HepG2 (cell line): ENCODE measurements around the gene OR52E1. TPM values are rescaled to one million over a fixed set of nuclear protein-coding genes. Genes with fewer than 3 reads are reported as not detected.

ENCODE experiments used
- ATAC-seq: fragments of 200-7000 bp; cut with Tn5 transposase; 3 replicates; pipeline ENCODE4 v1.9.1; 2020; ENCODE audit warnings: mild to moderate bottlenecking, moderate library complexity
- BruUV-seq: library from RNA; stranded (reverse); fragments of 400-500 nt; replicated peaks from 2 replicates; lab custom pipeline; 2021; lab: Mats Ljungman, UMichigan
- CTCF ChIA-PET: fragments of 300-600 bp; formaldehyde crosslinking; extraction: SDS; loops from one replicate; lab custom pipeline; 2021; ENCODE audit warnings: low total read pairs, inconsistent platforms, low intra/inter-chr PET ratio; lab: Yijun Ruan, JAX
- POLR2A ChIA-PET: fragments of 350-600 bp; sonication (Branson Sonifier 250); formaldehyde crosslinking; loops from one replicate; lab custom pipeline; 2020; ENCODE audit warnings: antibody characterized with exemption, inconsistent platforms; lab: Yijun Ruan, JAX
- DNase-seq: peaks from one replicate; pipeline ENCODE4 v3.0.0-alpha.2; 2015; ENCODE audit warnings: low spot score
- FAIRE-seq: peaks from 3 replicates; lab custom pipeline; 2011; peaks lifted over from hg19 to GRCh38; lab: Jason Lieb, UNC
- H2AFZ ChIP-seq: one replicate; pipeline ENCODE4 v1.6.1; 2011; ENCODE audit warnings: low read length, inconsistent platforms
- H3K27ac ChIP-seq: fragments of 300-600 bp; 3 replicates; pipeline ENCODE4 v1.8.0; 2011; ENCODE audit warnings: mixed run types, mild to moderate bottlenecking, mixed read lengths, low read length, inconsistent platforms; ENCODE audit not compliant: insufficient read depth; ENCODE audit errors: extremely low read length
- H3K27me3 ChIP-seq, 2 experiments: fragments of 200-600 bp in 1 of 2; 2 replicates in 1 of 2; 3 replicates in 1 of 2; pipeline versions ENCODE4 v1.6.0 to v1.8.0; 2011; ENCODE audit warnings: low read length in 2 of 2, mild to moderate bottlenecking in 2 of 2, moderate library complexity in 2 of 2, inconsistent platforms in 1 of 2; ENCODE audit not compliant: insufficient read depth in 2 of 2, control insufficient read depth in 1 of 2
- H3K36me3 ChIP-seq, 2 experiments: fragments of 200-600 bp in 1 of 2; replicated peaks in 1 of 2; 2 replicates in 1 of 2; 3 replicates in 1 of 2; pipeline versions ENCODE4 v1.5.1 to v1.8.0; 2011; ENCODE audit warnings: low read length in 2 of 2, inconsistent platforms in 1 of 2; ENCODE audit not compliant: insufficient read depth in 2 of 2, control insufficient read depth in 1 of 2
- H3K4me1 ChIP-seq: 2 replicates; pipeline ENCODE4 v1.5.1; 2012; ENCODE audit warnings: low read length, inconsistent platforms; ENCODE audit not compliant: insufficient read depth
- H3K4me2 ChIP-seq: 2 replicates; pipeline ENCODE4 v1.6.0; 2011; ENCODE audit warnings: low read depth, low read length, inconsistent platforms
- H3K4me3 ChIP-seq, 3 experiments: fragments of 200-600 bp in 1 of 3; sonication (generic), shearing (Covaris generic) in 1 of 3; replicated peaks in 1 of 3; 2 replicates each; pipeline ENCODE4 v1.5.1; 2011 to 2016; ENCODE audit warnings: low read length in 3 of 3, inconsistent platforms in 2 of 3, low read depth in 2 of 3, mild to moderate bottlenecking in 2 of 3, control low read depth in 1 of 3, mixed read lengths in 1 of 3; ENCODE audit not compliant: insufficient read depth in 1 of 3
- H3K79me2 ChIP-seq: one replicate; pipeline ENCODE4 v1.6.1; 2011; ENCODE audit warnings: low read length, inconsistent platforms; ENCODE audit not compliant: insufficient read depth
- H3K9ac ChIP-seq: 2 replicates; pipeline ENCODE4 v1.6.0; 2011; ENCODE audit warnings: mild to moderate bottlenecking, low read depth, low read length, inconsistent platforms; ENCODE audit not compliant: insufficient read depth
- H3K9me3 ChIP-seq: 2 replicates; pipeline ENCODE4 v1.5.1; 2012; ENCODE audit warnings: mild to moderate bottlenecking, low read length
- H4K20me1 ChIP-seq: 2 replicates; pipeline ENCODE4 v1.6.0; 2011; ENCODE audit warnings: inconsistent platforms, mild to moderate bottlenecking, low read length, moderate library complexity; ENCODE audit not compliant: insufficient read depth
- DBP ChIP-seq: sonication (generic); formaldehyde crosslinking; IDR thresholded peaks from 2 replicates; pipeline ENCODE4 v1.4.0; 2020; ENCODE audit warnings: missing genetic modification reagents; ENCODE audit errors: not compliant biosample characterization
- IRF1 ChIP-seq: sonication (generic); formaldehyde crosslinking; IDR thresholded peaks from 2 replicates; pipeline ENCODE4 v1.4.0; 2020; ENCODE audit warnings: low read depth, mild to moderate bottlenecking, missing genetic modification reagents
- MAFF ChIP-seq: IDR thresholded peaks from 2 replicates; pipeline ENCODE4 v1.6.1; 2011; ENCODE audit warnings: low read depth, low read length, improper control_type of control experiment
- MYPOP ChIP-seq: sonication (generic); formaldehyde crosslinking; IDR thresholded peaks from 2 replicates; pipeline ENCODE4 v1.8.1; 2023; ENCODE audit warnings: mild to moderate bottlenecking, moderate library complexity, missing genetic modification reagents
- MZF1 ChIP-seq: sonication (generic); formaldehyde crosslinking; IDR thresholded peaks from 2 replicates; pipeline ENCODE4 v1.8.1; 2023; ENCODE audit warnings: mild to moderate bottlenecking, missing genetic modification reagents, borderline replicate concordance
- TCF12 ChIP-seq, 2 experiments: fragments of 450-650 bp in 1 of 2; sonication (generic) in 1 of 2; formaldehyde crosslinking in 1 of 2; IDR thresholded peaks; 2 replicates each; pipeline versions ENCODE4 v1.6.1 to v1.8.0; 2017 to 2022; ENCODE audit warnings: antibody characterized with exemption in 1 of 2, mild to moderate bottlenecking in 1 of 2, missing genetic modification reagents in 1 of 2, moderate library complexity in 1 of 2
- YY1 ChIP-seq: IDR thresholded peaks from 2 replicates; pipeline ENCODE4 v1.6.1; 2011; ENCODE audit warnings: low read length, low read depth, moderate library complexity, mild to moderate bottlenecking; ENCODE audit not compliant: insufficient read depth, insufficient replicate concordance
- ZGPAT ChIP-seq: IDR thresholded peaks from 2 replicates; pipeline ENCODE4 v1.6.1; 2016; ENCODE audit warnings: mild to moderate bottlenecking
- ZNF883 ChIP-seq: sonication (generic); formaldehyde crosslinking; IDR thresholded peaks from 2 replicates; pipeline ENCODE4 v1.5.1; 2020; ENCODE audit warnings: mild to moderate bottlenecking, missing genetic modification reagents; ENCODE audit errors: not compliant biosample characterization
- WGBS: methylation state at CpG from one replicate; pipeline ENCODE4 v1.1.6; 2017; ENCODE audit warnings: low lambda C conversion rate; 5-methylcytosine and 5-hydroxymethylcytosine counted together
- in situ Hi-C: cut with HindIII; loops from 2 replicates; pipeline ENCODE4 v1.10.0; 2017; ENCODE audit warnings: low pct_unique_long_range_greater_than_20kb; ENCODE audit not compliant: extremely low pct_ligation_motif_present
- intact Hi-C: fragments of 100-400 bp; cut with micrococcal nuclease; formaldehyde crosslinking; loops from one replicate; pipeline ENCODE4 v1.10.0; 2022; ENCODE audit not compliant: unreplicated experiment
- polyA plus RNA-seq, 8 experiments: library from polyadenylated mRNA; depleted of rRNA in 3 of 8; stranded (reverse) in 7 of 8; unstranded in 1 of 8; fragments of >200 nt; fragmentation: Illumina TruSeq in 4 of 8; extraction: Trizol in 4 of 8; gene quantifications; 2 replicates each; pipeline versions ENCODE4 v1.2.1 to v1.2.3, GENCODE V29; 2011 to 2016; ENCODE audit warnings: low read depth in 4 of 8, missing spikeins in 1 of 8, mixed read lengths in 1 of 8; ENCODE audit not compliant: insufficient read depth in 1 of 8
- total RNA-seq, 5 experiments: library from RNA; depleted of rRNA; stranded (reverse); fragments of >200 nt; fragmentation: Illumina TruSeq; extraction: Trizol; gene quantifications; 2 replicates each; pipeline ENCODE4 v1.2.3, GENCODE V29; 2016; ENCODE audit warnings: low read depth in 1 of 5
- TF ChIP-seq, protein P1 (sequence below): sonication (generic); formaldehyde crosslinking; IDR thresholded peaks from 2 replicates; pipeline ENCODE4 v1.4.0; 2020; ENCODE audit warnings: missing genetic modification reagents
- TF ChIP-seq, protein P2 (sequence below): sonication (generic); formaldehyde crosslinking; IDR thresholded peaks from 2 replicates; pipeline ENCODE4 v1.4.0; 2020; ENCODE audit warnings: mild to moderate bottlenecking, missing genetic modification reagents

OR52E1 gene
- total and polyA plus RNA-seq, 2 of the 13 experiments (the other 11 are each of a cell fraction or from before 2014, with no cell fraction given) = not detected

GRCh38 chr11:5037926-5038325 is 31.4 kb upstream of the OR52E1 start:
- POLR2A ChIA-PET = no interaction called here
- 19% methylated on average over 2 of the region's 2 CpGs for WGBS
- no TSS peak for BruUV-seq
- H3K9ac ChIP-seq = no peak overlapping the region
- no peak overlapping the region for H2AFZ ChIP-seq
- no peaks in the 10 kb centered on the region for H3K36me3 ChIP-seq
- H3K79me2 ChIP-seq = no peaks in the 10 kb centered on the region
- CTCF ChIA-PET = no interaction called here
- intact Hi-C loops = no loop called here
- no peak overlapping the region for H3K27ac ChIP-seq
- no peak for FAIRE-seq
- H3K4me1 ChIP-seq = no peaks in the 10 kb centered on the region
- H3K27me3 ChIP-seq = no peaks in the 10 kb centered on the region
- in situ Hi-C loops = no loop called here
- no peak for ATAC-seq
- no peaks in the 10 kb centered on the region for H3K9me3 ChIP-seq
- no peaks in the 10 kb centered on the region for H4K20me1 ChIP-seq
- no peak overlapping the region for H3K4me2 ChIP-seq
- no peak for DNase-seq
- no peak overlapping the region for H3K4me3 ChIP-seq
- TF ChIP-seq TCF12 (IDR thresholded peaks at IDR 0.05) = no peak
- TF ChIP-seq TCF12 (CRISPR knock-in tag; IDR thresholded peaks at IDR 0.05) = no peak
- TF ChIP-seq MAFF = peak; percentile 65
- TF ChIP-seq, protein P1, sequence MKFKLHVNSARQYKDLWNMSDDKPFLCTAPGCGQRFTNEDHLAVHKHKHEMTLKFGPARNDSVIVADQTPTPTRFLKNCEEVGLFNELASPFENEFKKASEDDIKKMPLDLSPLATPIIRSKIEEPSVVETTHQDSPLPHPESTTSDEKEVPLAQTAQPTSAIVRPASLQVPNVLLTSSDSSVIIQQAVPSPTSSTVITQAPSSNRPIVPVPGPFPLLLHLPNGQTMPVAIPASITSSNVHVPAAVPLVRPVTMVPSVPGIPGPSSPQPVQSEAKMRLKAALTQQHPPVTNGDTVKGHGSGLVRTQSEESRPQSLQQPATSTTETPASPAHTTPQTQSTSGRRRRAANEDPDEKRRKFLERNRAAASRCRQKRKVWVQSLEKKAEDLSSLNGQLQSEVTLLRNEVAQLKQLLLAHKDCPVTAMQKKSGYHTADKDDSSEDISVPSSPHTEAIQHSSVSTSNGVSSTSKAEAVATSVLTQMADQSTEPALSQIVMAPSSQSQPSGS (CRISPR knock-in tag) = no peak
- no peak for TF ChIP-seq ZNF883
- TF ChIP-seq, protein P2, sequence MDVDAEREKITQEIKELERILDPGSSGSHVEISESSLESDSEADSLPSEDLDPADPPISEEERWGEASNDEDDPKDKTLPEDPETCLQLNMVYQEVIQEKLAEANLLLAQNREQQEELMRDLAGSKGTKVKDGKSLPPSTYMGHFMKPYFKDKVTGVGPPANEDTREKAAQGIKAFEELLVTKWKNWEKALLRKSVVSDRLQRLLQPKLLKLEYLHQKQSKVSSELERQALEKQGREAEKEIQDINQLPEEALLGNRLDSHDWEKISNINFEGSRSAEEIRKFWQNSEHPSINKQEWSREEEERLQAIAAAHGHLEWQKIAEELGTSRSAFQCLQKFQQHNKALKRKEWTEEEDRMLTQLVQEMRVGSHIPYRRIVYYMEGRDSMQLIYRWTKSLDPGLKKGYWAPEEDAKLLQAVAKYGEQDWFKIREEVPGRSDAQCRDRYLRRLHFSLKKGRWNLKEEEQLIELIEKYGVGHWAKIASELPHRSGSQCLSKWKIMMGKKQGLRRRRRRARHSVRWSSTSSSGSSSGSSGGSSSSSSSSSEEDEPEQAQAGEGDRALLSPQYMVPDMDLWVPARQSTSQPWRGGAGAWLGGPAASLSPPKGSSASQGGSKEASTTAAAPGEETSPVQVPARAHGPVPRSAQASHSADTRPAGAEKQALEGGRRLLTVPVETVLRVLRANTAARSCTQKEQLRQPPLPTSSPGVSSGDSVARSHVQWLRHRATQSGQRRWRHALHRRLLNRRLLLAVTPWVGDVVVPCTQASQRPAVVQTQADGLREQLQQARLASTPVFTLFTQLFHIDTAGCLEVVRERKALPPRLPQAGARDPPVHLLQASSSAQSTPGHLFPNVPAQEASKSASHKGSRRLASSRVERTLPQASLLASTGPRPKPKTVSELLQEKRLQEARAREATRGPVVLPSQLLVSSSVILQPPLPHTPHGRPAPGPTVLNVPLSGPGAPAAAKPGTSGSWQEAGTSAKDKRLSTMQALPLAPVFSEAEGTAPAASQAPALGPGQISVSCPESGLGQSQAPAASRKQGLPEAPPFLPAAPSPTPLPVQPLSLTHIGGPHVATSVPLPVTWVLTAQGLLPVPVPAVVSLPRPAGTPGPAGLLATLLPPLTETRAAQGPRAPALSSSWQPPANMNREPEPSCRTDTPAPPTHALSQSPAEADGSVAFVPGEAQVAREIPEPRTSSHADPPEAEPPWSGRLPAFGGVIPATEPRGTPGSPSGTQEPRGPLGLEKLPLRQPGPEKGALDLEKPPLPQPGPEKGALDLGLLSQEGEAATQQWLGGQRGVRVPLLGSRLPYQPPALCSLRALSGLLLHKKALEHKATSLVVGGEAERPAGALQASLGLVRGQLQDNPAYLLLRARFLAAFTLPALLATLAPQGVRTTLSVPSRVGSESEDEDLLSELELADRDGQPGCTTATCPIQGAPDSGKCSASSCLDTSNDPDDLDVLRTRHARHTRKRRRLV = no peak
- TF ChIP-seq DBP (CRISPR knock-in tag) = no peak
- no peak for TF ChIP-seq MZF1 (CRISPR knock-in tag)
- no peak for TF ChIP-seq IRF1 (CRISPR knock-in tag)
- no peak for TF ChIP-seq ZGPAT (CRISPR knock-in tag)
- TF ChIP-seq MYPOP (CRISPR knock-in tag) = no peak
- TF ChIP-seq YY1 = no peak
